ENCODE measurements around the gene CBX7.

The CBX7 gene

DNA sequence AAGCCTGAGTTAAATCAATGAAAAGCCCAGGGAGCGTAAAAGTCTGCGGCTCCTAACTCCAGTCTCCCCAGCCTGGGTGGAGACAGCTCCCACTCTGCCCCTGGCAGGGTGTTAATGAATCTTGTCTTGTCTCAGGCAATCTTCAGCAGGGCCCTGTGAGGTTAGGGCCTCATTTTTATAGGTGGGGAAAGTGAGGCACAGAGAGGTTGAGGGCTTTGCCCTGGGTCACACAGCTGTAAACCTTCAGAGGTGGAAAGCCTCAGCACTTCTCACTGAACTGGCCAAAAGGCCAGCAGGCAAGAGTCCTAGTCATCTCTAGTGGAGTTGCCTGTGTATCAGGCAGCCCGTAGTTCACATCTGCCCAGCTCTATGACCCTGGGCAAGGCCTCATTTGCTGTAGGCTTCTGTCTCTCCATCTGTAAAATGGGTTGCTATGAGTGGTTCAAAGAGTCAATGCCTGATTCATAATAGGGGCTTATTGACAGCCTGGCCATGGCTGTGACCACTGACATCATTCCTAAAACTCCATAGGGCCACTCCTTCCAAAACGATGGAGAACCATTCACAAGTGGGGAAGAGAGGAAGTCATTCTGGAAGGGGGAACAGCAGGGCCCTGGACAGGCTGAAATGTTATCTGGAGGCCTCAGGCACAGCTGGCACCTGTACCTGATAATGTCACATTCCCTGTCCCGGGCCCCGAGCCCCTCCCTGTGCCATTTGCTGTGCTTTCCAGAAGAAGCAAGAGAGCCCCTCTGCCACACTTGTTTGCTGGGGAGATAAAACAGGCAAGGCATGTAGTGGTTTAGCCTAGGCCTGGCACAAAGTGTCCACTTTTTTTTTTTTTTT is 6.0 kb downstream of the CBX7 start:
- peaks cover 8% of the 10 kb centered on the region for H3K36me3 Mint-ChIP-seq (ENCODE audit: low read depth)
- peak overlapping the region; percentile 75 for H3K4me3 Mint-ChIP-seq
- peak overlapping the region; percentile 76 for H3K27ac Mint-ChIP-seq
- no peaks in the 10 kb centered on the region for H3K27me3 Mint-ChIP-seq (ENCODE audit: low read depth)
- peaks cover 28% of the 10 kb centered on the region for H3K4me1 Mint-ChIP-seq (ENCODE audit: low read depth)
- no peaks in the 10 kb centered on the region for H3K9me3 Mint-ChIP-seq

DNA sequence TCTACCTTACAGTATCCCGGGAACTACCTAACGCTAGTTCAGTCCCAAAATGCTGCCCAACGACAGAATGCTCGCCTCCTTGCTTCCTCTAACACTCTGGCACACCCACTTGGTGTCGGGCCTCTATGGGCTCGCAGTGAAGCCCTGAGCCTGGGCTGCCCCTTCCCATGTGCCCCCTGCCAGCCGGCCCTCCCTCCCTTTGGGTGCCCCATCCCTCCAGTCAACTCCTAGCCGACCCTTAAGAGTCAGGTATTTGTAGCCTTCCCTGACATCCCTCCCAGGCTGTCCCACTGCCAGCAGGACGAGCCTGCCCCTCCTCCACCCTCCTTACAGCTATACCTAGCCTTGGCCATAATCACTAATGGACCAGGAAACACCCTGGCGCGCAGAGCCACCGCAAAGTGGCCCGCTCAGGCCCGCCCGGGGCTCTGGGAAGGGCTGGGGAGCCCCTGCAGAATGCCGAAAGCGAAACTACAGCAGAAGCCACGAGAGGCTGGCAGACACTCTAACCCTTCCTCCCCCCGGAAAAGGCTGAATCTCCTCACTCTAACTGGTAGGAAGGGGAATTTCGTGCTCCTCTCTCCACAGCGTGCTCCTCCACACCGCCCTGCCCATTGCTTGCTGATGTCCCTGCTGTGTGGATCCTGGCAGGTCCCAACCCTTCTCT is 8.2 kb downstream of the CBX7 start:
- peaks cover 17% of the 10 kb centered on the region for H3K4me1 Mint-ChIP-seq (ENCODE audit: low read depth)
- no peaks in the 10 kb centered on the region for H3K27me3 Mint-ChIP-seq (ENCODE audit: low read depth)
- H3K4me3 Mint-ChIP-seq: peak overlapping the region; percentile 99
- H3K9me3 Mint-ChIP-seq: no peaks in the 10 kb centered on the region
- H3K27ac Mint-ChIP-seq: peak overlapping the region; percentile 94
- H3K36me3 Mint-ChIP-seq (ENCODE audit: low read depth): peaks cover 7% of the 10 kb centered on the region

DNA sequence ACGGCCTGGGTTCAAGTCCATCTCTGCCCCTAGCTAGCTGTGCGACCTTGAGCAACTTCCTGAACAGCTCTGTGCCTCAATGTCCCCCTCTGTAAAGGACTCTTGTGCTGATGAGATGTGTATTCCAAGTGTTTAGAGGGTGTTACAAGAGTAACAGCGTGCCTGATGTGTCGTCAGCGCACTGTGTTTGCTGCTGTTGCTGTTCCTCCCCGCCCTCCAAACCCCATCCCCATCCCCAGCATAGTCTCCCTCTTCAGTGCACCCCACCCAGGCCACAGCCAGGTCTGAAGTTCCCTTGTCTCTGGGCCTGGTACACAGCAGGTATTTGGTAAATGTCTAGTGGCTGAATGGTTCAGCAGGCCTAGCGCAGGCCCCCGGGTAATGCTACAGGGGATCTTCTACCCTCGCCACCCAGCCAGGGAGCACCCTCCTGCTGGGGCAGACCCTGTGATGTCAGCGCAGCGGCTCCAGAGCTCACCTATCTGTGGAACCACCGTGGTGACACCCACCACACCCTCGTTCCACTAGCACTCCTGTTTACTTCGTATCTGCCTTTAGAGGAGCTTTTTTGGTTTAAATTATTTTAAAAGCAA is 10.3 kb downstream of the CBX7 start:
- Mint-ChIP-seq H3K9me3 (no peaks in the 10 kb centered on the region), H3K27me3 (ENCODE audit: low read depth) (no peaks in the 10 kb centered on the region), H3K4me3 (no peak overlapping the region), H3K27ac (no peak overlapping the region), H3K36me3 (ENCODE audit: low read depth) (peaks cover 7% of the 10 kb centered on the region), H3K4me1 (ENCODE audit: low read depth) (peaks cover 12% of the 10 kb centered on the region)

DNA sequence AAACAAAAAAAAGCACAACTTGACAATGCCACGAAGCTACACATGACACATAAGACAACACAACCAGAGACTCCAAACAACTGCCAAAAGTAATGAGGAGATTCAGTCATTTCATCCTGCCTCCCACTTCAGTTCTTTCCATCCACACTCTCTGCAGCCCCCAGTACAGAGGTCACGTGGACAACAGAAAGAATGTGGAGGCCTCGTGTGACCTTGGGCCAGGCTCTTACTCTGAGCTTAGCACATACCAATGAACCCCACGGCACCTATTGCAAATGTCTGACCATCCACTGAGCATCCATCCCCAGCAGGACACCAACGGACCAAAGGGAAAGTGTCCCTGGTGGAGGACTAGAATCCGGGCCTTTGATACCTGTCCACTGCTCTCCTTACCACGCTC is 12.5 kb downstream of the CBX7 start:
- H3K36me3 Mint-ChIP-seq (ENCODE audit: low read depth): no peaks in the 10 kb centered on the region
- H3K4me1 Mint-ChIP-seq (ENCODE audit: low read depth): peaks cover 5% of the 10 kb centered on the region
- H3K27ac Mint-ChIP-seq: no peak overlapping the region
- no peaks in the 10 kb centered on the region for H3K9me3 Mint-ChIP-seq
- no peak overlapping the region for H3K4me3 Mint-ChIP-seq
- no peaks in the 10 kb centered on the region for H3K27me3 Mint-ChIP-seq (ENCODE audit: low read depth)

DNA sequence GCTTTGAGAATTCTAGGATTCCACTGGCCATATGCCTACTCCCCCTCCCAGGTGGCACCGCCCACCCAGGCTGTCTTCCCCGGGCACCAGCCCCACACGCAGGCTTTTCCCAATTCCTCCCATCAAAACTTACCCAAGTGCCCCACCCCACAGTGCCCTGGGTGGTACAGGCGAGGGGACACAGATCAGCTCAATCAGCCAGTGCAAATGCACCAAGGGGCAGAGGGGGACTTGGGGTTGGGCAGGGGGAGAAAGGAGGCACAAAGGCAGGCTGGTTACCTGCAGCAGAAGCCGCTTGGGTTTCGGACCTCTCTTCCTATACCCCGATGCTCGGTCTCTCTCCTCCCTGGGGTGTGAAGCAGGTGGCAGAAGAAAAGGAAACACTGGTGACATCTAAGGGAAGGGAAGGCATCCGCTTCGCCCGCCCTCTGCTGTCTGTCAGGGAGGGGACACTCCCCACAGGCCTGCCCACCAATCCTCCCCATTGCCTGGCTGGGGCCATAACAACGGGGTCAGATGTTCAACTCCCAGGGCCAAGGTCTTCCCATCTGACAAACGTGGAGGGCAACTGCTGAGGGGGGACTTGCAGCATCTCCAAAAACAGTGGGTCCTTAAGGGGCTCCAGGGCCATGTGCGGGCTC is 14.0 kb downstream of the CBX7 start:
- no peak overlapping the region for H3K4me3 Mint-ChIP-seq
- no peaks in the 10 kb centered on the region for H3K36me3 Mint-ChIP-seq (ENCODE audit: low read depth)
- no peaks in the 10 kb centered on the region for H3K9me3 Mint-ChIP-seq
- no peaks in the 10 kb centered on the region for H3K4me1 Mint-ChIP-seq (ENCODE audit: low read depth)
- H3K27ac Mint-ChIP-seq: no peak overlapping the region
- H3K27me3 Mint-ChIP-seq (ENCODE audit: low read depth): no peaks in the 10 kb centered on the region

DNA sequence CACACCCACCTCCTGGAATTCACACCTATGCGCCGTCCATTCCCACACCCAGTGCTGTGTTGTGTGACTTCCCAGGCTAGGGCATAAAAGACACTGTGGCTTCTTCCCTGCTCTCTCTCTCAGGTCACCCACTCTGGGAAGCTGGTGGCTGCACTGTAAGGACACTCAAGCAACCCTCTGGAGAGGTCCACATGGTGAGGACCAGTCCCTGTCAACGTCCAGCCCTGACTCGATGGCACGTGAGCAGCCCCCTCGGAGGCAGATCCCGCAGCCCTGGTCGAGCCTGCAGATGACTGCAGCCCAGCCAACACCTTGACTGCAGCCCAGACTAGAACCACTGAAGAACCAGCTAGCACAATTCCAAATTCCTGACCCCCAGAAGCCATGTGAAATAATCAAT is 16.2 kb downstream of the CBX7 start:
- no peaks in the 10 kb centered on the region for H3K36me3 Mint-ChIP-seq (ENCODE audit: low read depth)
- H3K4me1 Mint-ChIP-seq (ENCODE audit: low read depth): peaks cover 2% of the 10 kb centered on the region
- H3K4me3 Mint-ChIP-seq: no peak overlapping the region
- H3K27me3 Mint-ChIP-seq (ENCODE audit: low read depth): no peaks in the 10 kb centered on the region
- no peak overlapping the region for H3K27ac Mint-ChIP-seq
- no peaks in the 10 kb centered on the region for H3K9me3 Mint-ChIP-seq

DNA sequence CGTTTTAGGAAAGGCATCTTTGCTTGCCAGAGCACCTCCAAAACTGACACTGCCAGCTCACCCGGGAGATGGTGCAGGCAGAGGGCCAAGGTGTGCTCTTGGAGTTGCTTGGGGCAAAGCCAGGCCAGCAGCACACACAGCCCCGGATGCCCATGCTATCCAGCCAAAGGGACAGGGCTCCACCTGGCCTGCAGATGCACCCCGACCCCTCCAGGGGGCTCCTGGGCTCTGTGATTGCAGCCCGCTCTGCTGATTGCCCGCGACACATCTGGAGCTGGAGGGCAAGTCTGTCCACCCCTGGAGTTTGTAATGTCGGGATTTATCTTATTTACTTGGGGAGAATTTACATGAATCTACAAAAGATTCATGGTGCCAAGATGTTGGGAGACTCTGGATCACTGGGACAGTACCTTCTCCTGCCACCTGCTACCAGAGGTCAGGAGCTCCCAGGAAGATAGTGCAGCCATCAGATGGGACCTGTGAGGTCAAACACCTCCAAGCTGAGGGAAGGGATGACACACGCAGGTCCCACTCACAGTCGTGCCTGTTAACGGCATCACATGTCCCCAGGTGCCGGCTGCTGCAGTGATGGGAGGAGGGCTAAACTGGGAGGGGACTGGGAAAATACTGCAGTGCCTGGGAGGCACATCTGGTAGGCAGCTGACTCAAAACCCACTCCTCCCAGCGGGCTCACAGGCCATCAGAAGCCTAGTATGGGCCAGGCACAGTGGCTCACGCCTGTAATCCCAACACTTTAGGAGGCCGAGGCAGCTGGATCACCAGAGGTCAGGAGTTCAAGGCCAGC is 17.2 kb downstream of the CBX7 start:
- Mint-ChIP-seq H3K27me3 (ENCODE audit: low read depth) (no peaks in the 10 kb centered on the region), H3K36me3 (ENCODE audit: low read depth) (no peaks in the 10 kb centered on the region), H3K4me3 (no peak overlapping the region)

DNA sequence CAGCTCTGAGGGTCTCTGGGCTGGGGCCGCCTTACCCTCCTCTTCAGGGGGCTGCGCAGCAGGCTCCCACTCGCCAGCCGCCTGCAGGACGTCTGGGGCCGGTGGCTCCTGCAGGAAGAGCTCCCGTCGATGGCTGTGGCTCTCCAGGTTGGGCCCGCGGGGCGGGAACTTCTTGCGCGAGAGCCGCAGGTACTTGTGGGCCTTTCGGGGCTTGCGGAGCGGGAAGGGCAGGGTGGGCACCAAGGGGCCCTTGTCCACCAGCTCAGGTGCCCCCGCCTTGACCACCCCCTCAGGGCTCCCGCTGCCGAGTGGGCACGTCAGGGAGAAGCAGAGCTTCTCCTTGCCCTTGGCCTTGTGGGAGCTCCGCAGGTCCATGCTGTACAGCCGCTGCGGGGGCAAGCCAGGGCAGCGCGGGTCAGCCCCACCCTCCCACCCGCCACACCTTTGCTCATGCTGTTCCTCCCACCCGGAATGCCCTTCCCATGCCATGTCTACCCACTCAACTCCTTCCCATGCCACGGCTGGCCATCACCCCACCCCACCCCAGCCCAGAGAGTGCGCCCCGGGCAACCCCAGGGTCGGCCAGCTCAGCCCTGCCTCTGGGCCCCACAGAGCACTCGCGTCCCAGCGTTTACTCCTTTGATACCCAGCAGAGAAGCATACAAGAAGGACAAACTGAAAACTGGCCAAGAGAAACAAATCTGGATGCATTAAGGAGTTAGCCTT is 18.0 kb downstream of the CBX7 start:
- Mint-ChIP-seq H3K4me3 (no peak overlapping the region), H3K9me3 (no peaks in the 10 kb centered on the region), H3K27ac (no peak overlapping the region), H3K36me3 (ENCODE audit: low read depth) (no peaks in the 10 kb centered on the region), H3K4me1 (ENCODE audit: low read depth) (peaks cover 2% of the 10 kb centered on the region), H3K27me3 (ENCODE audit: low read depth) (no peaks in the 10 kb centered on the region)

More for the DNA sequence above, 17.2 kb downstream of the CBX7 start:
- Mint-ChIP-seq H3K9me3 (no peaks in the 10 kb centered on the region), H3K4me1 (ENCODE audit: low read depth) (peaks cover 2% of the 10 kb centered on the region), H3K27ac (no peak overlapping the region)

DNA sequence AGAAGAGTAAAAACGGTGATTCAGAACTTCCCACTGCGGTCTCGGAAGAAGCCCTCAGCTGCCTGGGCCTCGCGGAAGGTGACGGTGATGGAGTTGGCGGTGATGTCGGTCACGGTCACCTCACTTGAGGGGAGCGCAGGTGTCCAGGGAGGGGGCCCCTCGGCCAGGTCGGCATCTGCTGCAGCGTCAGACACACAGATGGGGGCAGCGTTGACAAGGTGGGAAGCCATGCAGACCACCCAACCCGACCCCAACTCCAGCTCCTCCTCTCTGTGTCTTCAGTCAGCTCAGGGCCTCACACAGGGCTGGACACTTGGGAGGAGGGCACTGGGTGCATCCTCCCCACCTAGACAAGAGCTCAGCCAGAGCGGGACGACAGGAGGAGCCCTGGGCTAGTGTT is 18.6 kb downstream of the CBX7 start:
- Mint-ChIP-seq H3K4me1 (ENCODE audit: low read depth) (peaks cover 2% of the 10 kb centered on the region), H3K4me3 (no peak overlapping the region), H3K9me3 (no peaks in the 10 kb centered on the region), H3K27me3 (ENCODE audit: low read depth) (no peaks in the 10 kb centered on the region), H3K36me3 (ENCODE audit: low read depth) (no peaks in the 10 kb centered on the region), H3K27ac (no peak overlapping the region)

DNA sequence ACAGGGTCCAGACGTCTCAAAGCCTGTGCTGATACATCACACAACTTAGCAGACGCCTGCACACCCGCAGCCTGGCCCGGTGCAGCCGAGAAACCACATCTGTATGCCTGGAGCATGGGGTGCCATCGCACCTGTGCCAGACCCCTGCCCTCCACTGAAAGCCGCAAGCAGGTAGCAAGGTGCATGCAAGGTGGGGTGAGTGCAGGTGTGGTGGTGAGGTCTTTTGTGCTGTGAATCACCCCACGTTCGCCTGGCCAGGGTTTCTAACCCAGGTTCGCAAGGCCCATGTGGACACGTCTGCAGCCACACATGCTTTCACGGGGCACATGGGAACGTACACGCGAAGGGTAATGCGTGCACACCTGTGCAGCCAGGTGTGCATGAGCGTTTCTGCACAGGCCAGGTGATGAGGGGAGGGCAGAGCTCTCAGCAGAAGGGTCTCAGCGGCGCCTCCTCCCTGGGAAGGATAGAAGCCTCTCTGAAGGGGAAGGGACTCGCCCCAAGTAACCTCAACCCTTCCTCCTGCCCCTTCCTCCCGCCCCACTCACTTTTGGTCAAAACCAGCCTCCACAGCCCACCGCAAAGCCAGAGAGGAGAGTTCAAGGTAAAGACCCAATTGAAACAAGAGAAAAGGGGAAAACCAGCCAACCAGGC is 19.5 kb downstream of the CBX7 start:
- no peaks in the 10 kb centered on the region for H3K36me3 Mint-ChIP-seq (ENCODE audit: low read depth)
- no peak overlapping the region for H3K4me3 Mint-ChIP-seq

DNA sequence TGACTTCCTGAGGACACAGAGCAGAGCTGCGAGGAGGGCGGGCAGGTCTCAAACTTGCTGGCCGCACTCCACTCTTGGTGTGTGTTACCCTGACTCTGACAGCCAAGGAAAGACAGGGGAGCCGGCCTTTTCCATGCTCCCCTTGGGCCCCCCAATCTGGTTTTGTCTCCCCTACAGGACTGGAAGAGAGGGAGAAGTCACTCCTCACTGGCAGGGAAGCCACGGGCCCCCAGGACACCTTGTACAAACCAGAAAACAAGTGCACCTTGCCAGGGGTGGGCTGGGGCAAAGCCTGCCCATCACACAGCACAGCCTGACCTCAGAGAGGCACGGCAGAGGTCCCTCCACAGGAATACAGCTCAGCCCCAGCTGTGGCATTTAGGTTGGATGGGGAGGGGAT is 20.2 kb downstream of the CBX7 start:
- Mint-ChIP-seq H3K27me3 (ENCODE audit: low read depth) (no peaks in the 10 kb centered on the region), H3K36me3 (ENCODE audit: low read depth) (no peaks in the 10 kb centered on the region), H3K4me1 (ENCODE audit: low read depth) (peaks cover 2% of the 10 kb centered on the region), H3K9me3 (no peaks in the 10 kb centered on the region), H3K4me3 (no peak overlapping the region), H3K27ac (no peak overlapping the region)

More for the DNA sequence above, 19.5 kb downstream of the CBX7 start:
- Mint-ChIP-seq H3K27ac (no peak overlapping the region), H3K27me3 (ENCODE audit: low read depth) (no peaks in the 10 kb centered on the region), H3K4me1 (ENCODE audit: low read depth) (peaks cover 2% of the 10 kb centered on the region), H3K9me3 (no peaks in the 10 kb centered on the region)

DNA sequence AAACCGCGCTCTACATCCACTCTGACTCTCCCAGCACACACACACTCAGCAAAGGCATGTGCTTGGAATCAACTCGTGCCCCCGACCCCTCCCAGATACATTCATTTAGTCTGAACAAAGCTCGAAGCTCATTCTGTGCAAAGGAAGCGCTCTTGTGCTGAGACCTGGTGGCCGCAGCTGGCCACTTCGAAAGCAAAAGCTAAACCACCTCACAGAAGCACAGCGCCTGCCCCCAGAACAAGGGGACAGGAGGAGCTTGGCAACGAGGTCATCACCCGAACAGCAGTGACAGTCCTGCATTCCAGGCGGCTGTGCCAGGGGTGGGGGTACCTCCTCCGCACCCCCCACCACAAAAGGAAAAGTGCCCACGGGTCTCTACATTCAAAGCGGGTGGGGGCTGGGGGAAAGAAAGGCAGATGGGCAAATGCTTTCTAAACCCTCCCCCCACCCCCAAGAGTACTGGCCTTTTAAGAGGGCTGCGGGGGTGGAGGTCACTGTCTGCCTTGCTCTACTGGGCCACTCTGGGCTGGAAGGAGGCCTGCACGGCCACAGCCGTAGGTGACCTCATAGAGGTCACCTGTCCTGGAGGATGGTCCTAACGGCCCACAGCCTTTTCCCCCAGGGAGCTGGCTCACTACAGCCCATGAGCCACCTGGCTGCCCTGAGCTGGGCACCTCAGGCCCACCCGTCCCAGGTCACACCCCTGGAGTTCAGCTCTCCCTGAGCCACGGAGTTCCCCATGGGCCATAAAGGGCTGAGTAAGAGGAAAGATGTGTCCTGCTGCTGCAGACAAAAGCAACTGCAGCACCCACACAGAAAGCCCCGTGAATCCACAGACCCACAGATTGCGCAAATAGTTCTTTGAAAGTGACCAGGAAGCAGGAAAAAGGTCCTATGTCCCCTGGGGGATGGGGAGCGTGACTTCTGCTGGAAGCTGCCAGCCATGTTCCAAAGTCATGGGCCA is 21.3 kb downstream of the CBX7 start:
- H3K9me3 Mint-ChIP-seq: no peaks in the 10 kb centered on the region
- peaks cover 2% of the 10 kb centered on the region for H3K4me1 Mint-ChIP-seq (ENCODE audit: low read depth)
- H3K36me3 Mint-ChIP-seq (ENCODE audit: low read depth): no peaks in the 10 kb centered on the region
- H3K27me3 Mint-ChIP-seq (ENCODE audit: low read depth): no peaks in the 10 kb centered on the region
- no peak overlapping the region for H3K27ac Mint-ChIP-seq
- no peak overlapping the region for H3K4me3 Mint-ChIP-seq

All from T-helper 1 cell treated with Interleukin-12 subunit alpha and Interleukin-12 subunit beta and Interleukin-4 antibody, amounts not matched to agents 30 μg/mL and 1 μg/mL, for 36 hours (primary cell).